CD4-positive, CD25-positive, alpha-beta regulatory T cell (primary cell): Measurements from ENCODE around the gene RAB9B. TPM values are rescaled to one million over a fixed set of nuclear protein-coding genes. Genes with fewer than 3 reads are reported as not detected.

Experiments
- ATAC-seq, 2 donors: fragments of 150-1000 bp; cut with Tn5 transposase; one replicate each; pipeline ENCODE4 v1.10.0; 2021; ENCODE audit warnings: low read depth in 2 of 2, moderate number of reproducible peaks in 2 of 2, moderate library complexity in 1 of 2
- DNase-seq, 3 donors: peaks; one replicate each; pipeline versions ENCODE4 v3.0.0 to v3.0.0-alpha.2; 2012 to 2022; ENCODE audit warnings: mixed read lengths in 1 of 3
- H3K27ac ChIP-seq: one replicate; pipeline ENCODE4 v1.7.0; 2013; ENCODE audit warnings: mild to moderate bottlenecking, low read length; ENCODE audit not compliant: insufficient read depth, poor library complexity, severe bottlenecking
- H3K27me3 ChIP-seq: one replicate; pipeline ENCODE4 v1.7.0; 2013; ENCODE audit warnings: low read length; ENCODE audit not compliant: control insufficient read depth, insufficient read depth
- H3K36me3 ChIP-seq: one replicate; pipeline ENCODE4 v1.7.0; 2013; ENCODE audit warnings: mild to moderate bottlenecking, low read length, moderate library complexity; ENCODE audit not compliant: control insufficient read depth, insufficient read depth
- H3K4me1 ChIP-seq: 2 replicates; pipeline ENCODE4 v1.7.0; 2013; ENCODE audit warnings: mild to moderate bottlenecking, low read length; ENCODE audit not compliant: insufficient read depth, control insufficient read depth, poor library complexity, severe bottlenecking
- H3K4me3 ChIP-seq: one replicate; pipeline ENCODE4 v1.7.0; 2013; ENCODE audit warnings: low read depth, mild to moderate bottlenecking, low read length, moderate library complexity
- H3K9me3 ChIP-seq, 2 experiments: 1 replicate in 1 of 2; 2 replicates in 1 of 2; pipeline ENCODE4 v1.7.0; 2013; ENCODE audit warnings: low read length in 2 of 2, mild to moderate bottlenecking in 1 of 2, moderate library complexity in 1 of 2; ENCODE audit not compliant: control insufficient read depth in 2 of 2
- H3K27ac Mint-ChIP-seq, 3 donors: one replicate each; pipeline ENCODE4 v1.8.0; 2020 to 2022; ENCODE audit warnings: mild to moderate bottlenecking in 3 of 3, mixed read lengths in 3 of 3, moderate library complexity in 2 of 3
- H3K27me3 Mint-ChIP-seq: one replicate; pipeline ENCODE4 v1.8.0; 2022; ENCODE audit warnings: mild to moderate bottlenecking, mixed read lengths
- H3K36me3 Mint-ChIP-seq: one replicate; pipeline ENCODE4 v1.8.0; 2020; ENCODE audit warnings: mixed read lengths
- H3K4me1 Mint-ChIP-seq, 4 donors: one replicate each; pipeline ENCODE4 v1.8.0; 2020 to 2022; ENCODE audit warnings: mixed read lengths in 4 of 4, mild to moderate bottlenecking in 1 of 4
- H3K4me3 Mint-ChIP-seq, 4 donors: one replicate each; pipeline ENCODE4 v1.8.0; 2020 to 2022; ENCODE audit warnings: mild to moderate bottlenecking in 4 of 4, mixed read lengths in 4 of 4, moderate library complexity in 3 of 4
- H3K9me3 Mint-ChIP-seq, 7 donors: one replicate each; pipeline ENCODE4 v1.8.0; 2020 to 2022; ENCODE audit warnings: mixed read lengths in 7 of 7, mild to moderate bottlenecking in 3 of 7, moderate library complexity in 2 of 7
- polyA plus RNA-seq, 4 donors: library from polyadenylated mRNA; unstranded; fragments of 300-500 nt; fragmentation: Illumina TruSeq; gene quantifications; one replicate each; pipeline ENCODE4 v1.2.3, GENCODE V29; 2021
- total RNA-seq: library from RNA; stranded (reverse); gene quantifications from one replicate; pipeline ENCODE4 v1.2.3, GENCODE V29; 2022

RAB9B gene
- total and polyA plus RNA-seq, 5 donors from 2014 or later, result 0.05 to 0.22 (median 0.14) TPM; not detected in 1

- DNase-seq (no peak), ATAC-seq (no peak)
- peaks cover 17% of the 10 kb centered on the region for H3K27me3 Mint-ChIP-seq
- no peaks in the 10 kb centered on the region for H3K36me3 ChIP-seq
- no peaks in the 10 kb centered on the region for H3K9me3 ChIP-seq
- no peak overlapping the region for H3K27ac ChIP-seq
- H3K4me1 ChIP-seq, result no peaks in the 10 kb centered on the region
- no peaks in the 10 kb centered on the region for H3K27me3 ChIP-seq
- no peaks in the 10 kb centered on the region for H3K4me1 Mint-ChIP-seq
- no peaks in the 10 kb centered on the region for H3K36me3 Mint-ChIP-seq
- H3K4me3 Mint-ChIP-seq, result no peak overlapping the region
- H3K4me3 ChIP-seq, result no peak overlapping the region
- H3K9me3 Mint-ChIP-seq, result peaks cover 0 to 3% (median 0%) of the 10 kb centered on the region in 7 donors
- H3K27ac Mint-ChIP-seq, result no peak overlapping the region
Measured at GRCh38 chrX:103849558-103849957, 17.5 kb upstream of the RAB9B start.

GRCh38 chrX:103847174-103847870 is 15.3 kb upstream of the RAB9B start:
- H3K27me3 ChIP-seq, result no peaks in the 10 kb centered on the region
- H3K4me1 Mint-ChIP-seq, result no peaks in the 10 kb centered on the region
- no peaks in the 10 kb centered on the region for H3K9me3 ChIP-seq
- H3K9me3 Mint-ChIP-seq, result peaks cover 0 to 3% (median 0%) of the 10 kb centered on the region in 7 donors
- peaks cover 17% of the 10 kb centered on the region for H3K27me3 Mint-ChIP-seq
- no peaks in the 10 kb centered on the region for H3K36me3 Mint-ChIP-seq
- ATAC-seq (no peak), DNase-seq (no peak)
- no peak overlapping the region for H3K27ac Mint-ChIP-seq
- no peak overlapping the region for H3K27ac ChIP-seq
- H3K4me3 Mint-ChIP-seq, result no peak overlapping the region
- no peak overlapping the region for H3K4me3 ChIP-seq
- no peaks in the 10 kb centered on the region for H3K4me1 ChIP-seq
- no peaks in the 10 kb centered on the region for H3K36me3 ChIP-seq

- DNase-seq, result no peak
- Mint-ChIP-seq H3K4me1 (no peaks in the 10 kb centered on the region), H3K36me3 (no peaks in the 10 kb centered on the region), H3K27me3 (peaks cover 17% of the 10 kb centered on the region), H3K4me3 (no peak overlapping the region), H3K9me3 (peaks cover 0 to 3% (median 0%) of the 10 kb centered on the region in 7 donors), H3K27ac (no peak overlapping the region)
- no peak for ATAC-seq
- no peaks in the 10 kb centered on the region for H3K27me3 ChIP-seq
- no peaks in the 10 kb centered on the region for H3K9me3 ChIP-seq
- H3K36me3 ChIP-seq, result no peaks in the 10 kb centered on the region
- no peaks in the 10 kb centered on the region for H3K4me1 ChIP-seq
- no peak overlapping the region for H3K27ac ChIP-seq
- H3K4me3 ChIP-seq, result no peak overlapping the region
Measured at GRCh38 chrX:103846386-103846785, 14.3 kb upstream of the RAB9B start.

GRCh38 chrX:103845165-103845653 is 13.2 kb upstream of the RAB9B start:
- peak in 1 of 2 donors; percentile 37 for ATAC-seq
- no peaks in the 10 kb centered on the region for H3K4me1 ChIP-seq

GRCh38 chrX:103839404-103839803 is 7.3 kb upstream of the RAB9B start:
- H3K27ac ChIP-seq, result no peak overlapping the region
- no peaks in the 10 kb centered on the region for H3K36me3 Mint-ChIP-seq
- DNase-seq (no peak), ATAC-seq (no peak)
- H3K4me3 ChIP-seq, result no peak overlapping the region
- no peak overlapping the region for H3K4me3 Mint-ChIP-seq
- no peak overlapping the region for H3K27ac Mint-ChIP-seq
- H3K27me3 Mint-ChIP-seq, result no peaks in the 10 kb centered on the region
- no peaks in the 10 kb centered on the region for H3K4me1 Mint-ChIP-seq
- no peaks in the 10 kb centered on the region for H3K9me3 ChIP-seq
- peaks cover 2% of the 10 kb centered on the region for H3K27me3 ChIP-seq
- peaks cover 0 to 3% (median 0%) of the 10 kb centered on the region in 7 donors for H3K9me3 Mint-ChIP-seq
- H3K4me1 ChIP-seq, result no peaks in the 10 kb centered on the region
- no peaks in the 10 kb centered on the region for H3K36me3 ChIP-seq

More at GRCh38 chrX:103845165-103845653, 13.2 kb upstream of the RAB9B start:
- H3K27me3 ChIP-seq, result peaks cover 2% of the 10 kb centered on the region
- no peak overlapping the region for H3K4me3 ChIP-seq
- H3K27ac ChIP-seq, result no peak overlapping the region
- Mint-ChIP-seq H3K27ac (no peak overlapping the region), H3K9me3 (peaks cover 0 to 3% (median 0%) of the 10 kb centered on the region in 7 donors), H3K4me3 (no peak overlapping the region), H3K36me3 (no peaks in the 10 kb centered on the region), H3K4me1 (no peaks in the 10 kb centered on the region), H3K27me3 (peaks cover 17% of the 10 kb centered on the region)
- H3K36me3 ChIP-seq, result no peaks in the 10 kb centered on the region
- H3K9me3 ChIP-seq, result no peaks in the 10 kb centered on the region
- peak; percentile 26 to 56 (median 26) for DNase-seq

GRCh38 chrX:103831342-103831802 is 685 bp downstream of the RAB9B start:
- ATAC-seq (no peak), DNase-seq (peak; percentile 25 to 63 (median 36))
- Histone ChIP-seq H3K27me3 (peaks cover 13% of the 10 kb centered on the region), H3K4me1 (no peaks in the 10 kb centered on the region), H3K4me3 (peak overlapping the region; percentile 43), H3K36me3 (no peaks in the 10 kb centered on the region), H3K27ac (no peak overlapping the region), H3K9me3 (no peaks in the 10 kb centered on the region)
- Mint-ChIP-seq H3K27me3 (peaks cover 13% of the 10 kb centered on the region), H3K27ac (peak overlapping the region in 1 of 3 donors; percentile 29), H3K36me3 (peaks cover 5% of the 10 kb centered on the region), H3K9me3 (peaks cover 0 to 3% (median 0%) of the 10 kb centered on the region in 7 donors), H3K4me1 (peaks cover 0 to 3% (median 1%) of the 10 kb centered on the region in 4 donors), H3K4me3 (peak overlapping the region; percentile 23 to 84 (median 82))

GRCh38 chrX:103830848-103831247 is 1.2 kb downstream of the RAB9B start:
- Histone ChIP-seq H3K36me3 (no peaks in the 10 kb centered on the region), H3K27me3 (peaks cover 13% of the 10 kb centered on the region), H3K4me3 (no peak overlapping the region), H3K4me1 (no peaks in the 10 kb centered on the region), H3K9me3 (no peaks in the 10 kb centered on the region), H3K27ac (no peak overlapping the region)
- no peak for DNase-seq
- ATAC-seq, result no peak
- Mint-ChIP-seq H3K4me3 (peak overlapping the region; percentile 23 to 48 (median 33)), H3K9me3 (peaks cover 0 to 3% (median 0%) of the 10 kb centered on the region in 7 donors), H3K36me3 (peaks cover 5% of the 10 kb centered on the region), H3K27ac (no peak overlapping the region), H3K4me1 (peaks cover 0 to 3% (median 1%) of the 10 kb centered on the region in 4 donors), H3K27me3 (peaks cover 13% of the 10 kb centered on the region)
